ENCODE measurements around the gene PASD1.
"Not testable (repeated sequence)": the region's sequence is repeated elsewhere in the genome, so short reads cannot be mapped to it uniquely, and the experiment has no call there.

PASD1 gene, protein sequence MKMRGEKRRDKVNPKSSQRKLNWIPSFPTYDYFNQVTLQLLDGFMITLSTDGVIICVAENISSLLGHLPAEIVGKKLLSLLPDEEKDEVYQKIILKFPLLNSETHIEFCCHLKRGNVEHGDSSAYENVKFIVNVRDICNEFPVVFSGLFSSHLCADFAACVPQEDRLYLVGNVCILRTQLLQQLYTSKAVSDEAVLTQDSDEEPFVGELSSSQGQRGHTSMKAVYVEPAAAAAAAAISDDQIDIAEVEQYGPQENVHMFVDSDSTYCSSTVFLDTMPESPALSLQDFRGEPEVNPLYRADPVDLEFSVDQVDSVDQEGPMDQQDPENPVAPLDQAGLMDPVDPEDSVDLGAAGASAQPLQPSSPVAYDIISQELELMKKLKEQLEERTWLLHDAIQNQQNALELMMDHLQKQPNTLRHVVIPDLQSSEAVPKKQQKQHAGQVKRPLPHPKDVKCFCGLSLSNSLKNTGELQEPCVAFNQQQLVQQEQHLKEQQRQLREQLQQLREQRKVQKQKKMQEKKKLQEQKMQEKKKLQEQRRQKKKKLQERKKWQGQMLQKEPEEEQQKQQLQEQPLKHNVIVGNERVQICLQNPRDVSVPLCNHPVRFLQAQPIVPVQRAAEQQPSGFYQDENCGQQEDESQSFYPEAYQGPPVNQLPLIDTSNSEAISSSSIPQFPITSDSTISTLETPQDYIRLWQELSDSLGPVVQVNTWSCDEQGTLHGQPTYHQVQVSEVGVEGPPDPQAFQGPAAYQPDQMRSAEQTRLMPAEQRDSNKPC

GRCh38 chrX:151563449-151563848, at the start of gene PASD1:
PASD1 (plus strand) TSS chrX:151563675; CDS start chrX:151601554, 37,879 bp downstream.
- no peak for DNase-seq

- DNase-seq, result no peak
Observed at GRCh38 chrX:151515237-151515636, 48.2 kb upstream of the PASD1 start.

DNA sequence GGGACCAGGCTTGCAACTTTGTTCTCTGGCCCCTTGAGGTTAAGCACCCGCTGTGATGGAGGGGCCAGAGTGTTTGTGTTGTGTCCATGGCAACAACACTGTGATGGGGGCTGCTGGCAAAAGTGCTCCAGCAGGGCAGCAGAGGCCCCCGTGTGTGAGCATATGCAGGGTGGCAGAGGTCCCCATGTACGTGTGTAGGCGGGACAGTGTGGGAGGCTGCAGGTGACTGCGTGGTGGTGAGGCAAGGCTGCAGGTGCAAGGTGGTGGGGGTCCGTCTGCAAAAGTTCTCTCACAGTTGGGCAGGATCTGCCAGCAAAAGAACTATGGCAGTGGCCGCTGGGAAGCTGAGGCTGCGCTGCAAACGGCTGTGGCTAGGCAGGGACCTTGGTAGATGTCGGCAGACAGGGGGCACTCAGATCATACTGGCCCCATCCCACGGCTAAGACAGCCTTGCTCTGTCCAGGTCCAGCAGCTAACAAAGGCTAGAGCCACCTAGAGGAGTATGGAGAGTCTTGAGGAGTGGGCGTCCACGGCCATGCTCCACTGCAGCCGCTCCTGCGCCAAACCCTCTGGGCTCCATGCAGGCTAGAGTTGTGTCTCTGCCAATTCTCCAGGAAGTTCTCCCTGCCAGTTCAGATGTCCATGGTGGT, 46.8 kb upstream of the PASD1 start:
- no peak for DNase-seq

- no peak for DNase-seq
Observed at GRCh38 chrX:151517421-151517820, 46.1 kb upstream of the PASD1 start.

DNA sequence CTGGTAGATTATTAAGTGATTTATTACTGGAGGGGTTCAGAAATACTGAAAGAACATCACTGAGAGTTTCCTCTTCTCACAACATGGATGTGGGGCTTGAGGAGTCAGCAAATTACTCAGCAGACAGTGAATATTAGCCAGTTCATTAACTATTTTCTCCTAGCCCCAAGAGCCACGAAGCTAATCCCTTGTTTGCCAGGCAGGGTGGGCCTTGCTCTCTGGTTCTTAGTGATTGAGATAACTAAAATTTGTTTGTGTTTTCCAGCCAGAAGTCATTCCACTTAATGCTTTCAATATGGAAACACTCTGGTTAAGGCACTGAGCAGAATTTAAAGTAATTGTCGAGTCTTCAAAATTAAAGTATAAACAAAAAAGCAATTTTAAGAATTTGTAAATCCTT, 40.1 kb upstream of the PASD1 start:
- no peak for DNase-seq

DNA sequence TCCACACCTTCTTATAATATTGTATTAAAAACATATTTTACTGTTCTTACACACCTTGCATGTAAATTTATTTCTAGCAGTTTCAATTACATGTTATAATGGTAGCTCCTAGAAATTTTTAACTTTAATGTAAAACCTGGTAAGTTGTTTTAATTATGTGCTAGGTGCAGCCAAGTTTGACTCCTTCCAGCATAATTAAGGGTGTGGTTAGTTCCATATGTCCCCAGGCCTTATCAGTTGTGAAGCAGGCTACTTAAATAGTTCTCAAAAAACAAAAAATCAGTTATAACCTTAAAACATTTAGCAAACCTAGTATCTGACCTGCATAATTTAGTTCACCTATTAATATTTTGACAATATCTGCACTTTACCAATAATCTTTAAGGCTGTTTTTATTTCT, 26.9 kb upstream of the PASD1 start:
- DNase-seq, result no peak

DNA sequence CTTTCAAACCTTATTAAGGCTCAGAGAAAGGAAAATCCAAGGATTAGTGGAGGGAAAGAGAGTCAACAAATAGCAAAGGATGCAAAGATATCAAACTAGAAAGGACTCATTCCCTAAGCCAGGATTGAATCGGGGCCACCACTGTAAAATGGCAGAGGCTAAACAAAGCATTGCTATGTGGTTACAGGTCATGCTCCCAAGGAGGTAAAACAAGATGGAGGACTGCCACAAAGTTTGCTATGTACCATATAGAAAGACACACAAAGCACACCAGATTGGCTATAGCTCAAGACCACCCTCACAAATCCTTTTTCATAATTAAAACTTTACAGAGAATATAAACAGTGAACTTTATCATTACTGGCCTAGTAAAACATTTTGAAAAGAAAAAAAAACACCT, 25.9 kb upstream of the PASD1 start:
- no peak for DNase-seq

DNA sequence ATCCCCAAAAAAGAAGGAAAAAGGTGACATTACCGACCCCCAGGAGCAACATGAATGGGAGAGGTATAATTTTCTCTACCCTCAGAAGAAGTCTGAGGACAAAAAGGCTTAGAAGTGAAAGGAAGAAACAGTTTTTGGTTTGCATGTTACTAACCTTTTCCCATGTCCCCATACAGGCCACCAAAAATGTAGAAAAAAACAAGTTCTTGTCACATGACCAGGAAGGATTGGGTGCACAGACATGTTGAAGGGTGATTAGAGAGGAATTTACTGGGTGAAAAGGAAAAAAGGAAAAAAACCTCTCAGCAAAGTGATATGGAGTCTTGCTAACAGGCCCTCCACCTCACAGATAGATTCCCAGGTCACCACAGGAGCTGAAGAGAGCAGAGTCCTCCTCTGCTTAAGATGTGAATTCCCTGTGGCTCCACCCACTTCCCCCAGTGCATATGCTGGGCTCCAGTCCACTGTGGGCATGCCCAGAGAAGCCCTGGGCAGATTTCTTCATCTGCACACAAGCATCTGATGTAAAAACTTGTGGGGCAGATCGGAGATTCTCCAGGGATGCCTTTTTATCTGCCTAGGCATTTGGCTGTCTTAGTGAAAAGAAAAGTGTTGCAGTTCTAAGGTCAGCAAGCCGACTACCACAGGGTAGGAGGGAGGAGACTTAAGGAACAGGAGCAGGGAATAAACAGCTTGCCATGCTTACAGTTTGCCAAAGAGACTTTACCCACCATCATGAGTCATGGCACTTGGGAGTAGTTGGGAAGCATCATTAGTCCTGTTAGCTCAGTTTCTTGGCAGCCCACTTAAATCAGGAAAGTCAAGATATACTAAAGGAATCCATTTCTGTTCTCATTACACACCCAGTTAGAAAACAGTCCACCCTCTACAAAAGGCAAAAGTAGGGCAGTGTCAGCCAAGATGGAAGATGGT, 25.0 kb upstream of the PASD1 start:
- no peak for DNase-seq

GRCh38 chrX:151543706-151544105, 19.8 kb upstream of the PASD1 start:
- DNase-seq, result no peak

DNA sequence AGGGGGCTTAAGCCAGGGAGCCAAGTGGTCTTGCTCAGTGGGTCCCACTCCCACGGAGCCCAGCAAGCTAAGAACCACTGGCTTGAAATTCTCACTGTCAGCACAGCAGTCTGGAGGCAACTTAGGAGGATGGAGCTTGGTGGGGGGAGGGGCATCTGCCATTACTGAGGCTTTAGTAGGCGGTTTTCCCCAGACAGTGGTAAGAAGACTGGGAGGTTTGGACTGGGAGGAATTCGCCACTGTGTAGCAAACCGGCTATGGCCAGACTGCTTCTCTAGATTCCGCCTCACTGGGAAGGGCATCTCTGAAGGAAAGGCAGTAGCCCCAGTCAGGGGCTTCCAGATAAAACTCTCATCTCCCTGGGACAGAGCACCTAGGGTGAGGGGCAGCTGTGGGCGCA, 17.2 kb upstream of the PASD1 start:
- DNase-seq, result not testable (repeated sequence)

- not testable (repeated sequence) for DNase-seq
Observed at GRCh38 chrX:151551176-151551575, 12.3 kb upstream of the PASD1 start.

DNA sequence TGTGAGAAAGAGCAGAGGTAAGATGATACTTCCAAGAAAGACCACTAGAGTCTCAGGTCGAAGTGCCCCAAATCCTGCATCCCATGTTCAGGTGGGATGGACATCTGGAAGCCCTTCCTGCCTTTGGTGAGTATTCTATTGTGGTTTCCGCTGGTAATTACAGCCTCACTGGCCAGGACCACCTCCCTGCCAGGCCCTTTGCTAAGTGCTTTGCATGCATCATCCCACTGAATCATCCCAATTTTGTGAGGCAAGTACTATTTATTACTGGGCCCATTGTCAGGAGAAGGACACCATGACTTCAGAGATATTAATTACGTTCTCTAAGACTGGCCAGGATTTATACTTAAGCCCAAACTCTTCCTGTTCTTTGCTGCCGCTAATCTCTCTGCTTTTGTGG, 10.7 kb upstream of the PASD1 start:
- DNase-seq, result no peak

GRCh38 chrX:151555301-151555700, 8.2 kb upstream of the PASD1 start:
- not testable (repeated sequence) for DNase-seq

DNA sequence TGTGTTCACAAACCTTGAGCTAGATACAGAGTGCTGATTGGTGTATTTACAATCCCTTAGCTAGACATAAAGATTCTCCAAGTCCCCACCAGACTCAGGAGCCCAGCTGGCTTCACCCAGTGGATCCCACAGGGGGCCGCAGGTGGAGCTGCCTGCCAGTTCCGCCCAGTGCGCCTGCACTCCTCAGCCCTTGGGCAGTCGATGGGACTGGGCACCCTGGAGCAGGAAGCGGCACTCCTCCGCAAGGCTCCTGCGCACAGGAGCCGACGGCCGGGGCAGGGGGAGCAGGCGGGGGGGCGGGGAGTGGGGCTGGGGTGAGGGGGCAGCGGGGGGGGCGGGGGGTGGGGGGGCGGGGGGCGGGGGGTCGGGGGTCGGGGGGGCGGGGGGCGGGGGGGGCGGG, 990 bp upstream of the PASD1 start:
- DNase-seq, result not testable (repeated sequence)

- DNase-seq, result not testable (repeated sequence)
Observed at GRCh38 chrX:151563003-151563402, 472 bp upstream of the PASD1 start.

- no peak for DNase-seq
Observed at GRCh38 chrX:151564035-151564434, 560 bp downstream of the PASD1 start.

DNA sequence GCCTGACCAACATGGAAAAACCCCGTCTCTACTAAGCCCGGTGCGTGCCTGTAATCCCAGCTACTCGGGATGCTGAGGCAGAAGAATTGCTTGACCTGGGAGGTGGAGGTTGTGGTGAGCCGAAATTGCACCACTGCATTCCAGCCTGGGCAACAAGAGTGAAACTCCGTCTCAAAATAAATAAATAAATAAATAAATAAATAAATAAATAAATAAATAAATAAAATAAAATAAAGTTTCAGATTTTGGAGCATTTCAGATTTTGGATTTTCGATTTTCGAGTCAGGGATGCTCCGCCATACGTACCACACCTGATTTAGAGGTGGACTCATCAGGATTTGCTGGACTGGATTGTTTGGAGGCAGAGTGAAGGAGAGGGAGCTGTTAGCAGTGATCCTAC, 3.4 kb downstream of the PASD1 start:
- not testable (repeated sequence) for DNase-seq

GRCh38 chrX:151570561-151570960, 7.1 kb downstream of the PASD1 start:
- no peak for DNase-seq

GRCh38 chrX:151593384-151593783, 29.9 kb downstream of the PASD1 start:
- not testable (repeated sequence) for DNase-seq

GRCh38 chrX:151596282-151596681, 32.8 kb downstream of the PASD1 start:
- DNase-seq, result no peak

- no peak for DNase-seq
Observed at GRCh38 chrX:151604931-151605330, 41.5 kb downstream of the PASD1 start.

DNA sequence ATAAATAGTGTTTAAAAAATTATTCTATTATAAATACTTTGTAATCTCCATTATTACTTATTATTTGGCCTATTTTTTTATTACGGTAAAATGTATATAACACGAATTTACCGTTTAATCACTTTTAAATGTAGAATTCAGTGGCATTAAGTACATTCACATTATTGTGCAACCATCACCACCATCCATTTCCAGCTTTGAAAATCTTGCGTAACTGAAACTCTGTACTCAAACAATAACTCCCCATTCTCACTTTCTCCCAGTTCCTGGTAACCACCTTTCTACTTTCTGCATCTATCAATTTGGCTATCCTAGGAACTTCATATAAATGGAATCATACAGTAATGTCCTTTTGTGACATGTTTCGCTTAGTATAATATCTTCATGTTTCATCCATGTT, 45.7 kb downstream of the PASD1 start:
- DNase-seq, result no peak
